NCI-H1105 (cell line): ENCODE data around the gene BBS2.
A peak's percentile ranks its signal among the peaks of the same experiment; 100 is the strongest.

Source experiments
- DNase-seq: peaks from one replicate; lab custom pipeline; 2025; lab: John Stamatoyannopoulos, UW

BBS2 gene, protein sequence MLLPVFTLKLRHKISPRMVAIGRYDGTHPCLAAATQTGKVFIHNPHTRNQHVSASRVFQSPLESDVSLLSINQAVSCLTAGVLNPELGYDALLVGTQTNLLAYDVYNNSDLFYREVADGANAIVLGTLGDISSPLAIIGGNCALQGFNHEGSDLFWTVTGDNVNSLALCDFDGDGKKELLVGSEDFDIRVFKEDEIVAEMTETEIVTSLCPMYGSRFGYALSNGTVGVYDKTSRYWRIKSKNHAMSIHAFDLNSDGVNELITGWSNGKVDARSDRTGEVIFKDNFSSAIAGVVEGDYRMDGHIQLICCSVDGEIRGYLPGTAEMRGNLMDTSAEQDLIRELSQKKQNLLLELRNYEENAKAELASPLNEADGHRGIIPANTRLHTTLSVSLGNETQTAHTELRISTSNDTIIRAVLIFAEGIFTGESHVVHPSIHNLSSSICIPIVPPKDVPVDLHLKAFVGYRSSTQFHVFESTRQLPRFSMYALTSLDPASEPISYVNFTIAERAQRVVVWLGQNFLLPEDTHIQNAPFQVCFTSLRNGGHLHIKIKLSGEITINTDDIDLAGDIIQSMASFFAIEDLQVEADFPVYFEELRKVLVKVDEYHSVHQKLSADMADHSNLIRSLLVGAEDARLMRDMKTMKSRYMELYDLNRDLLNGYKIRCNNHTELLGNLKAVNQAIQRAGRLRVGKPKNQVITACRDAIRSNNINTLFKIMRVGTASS

GRCh38 chr16:56519459-56520250 lies at the start of gene BBS2:
BBS2 (minus strand) TSS chr16:56520024; CDS start chr16:56519862, 162 bp downstream.
- DNase-seq = peak; percentile 91

- DNase-seq = no peak
These were observed 45.1 kb upstream of the BBS2 start, which contains the start of gene MT4 for GRCh38 chr16:56564793-56565477. MT4 (plus strand) TSS chr16:56565073; CDS start chr16:56565129, 56 bp downstream.

DNA sequence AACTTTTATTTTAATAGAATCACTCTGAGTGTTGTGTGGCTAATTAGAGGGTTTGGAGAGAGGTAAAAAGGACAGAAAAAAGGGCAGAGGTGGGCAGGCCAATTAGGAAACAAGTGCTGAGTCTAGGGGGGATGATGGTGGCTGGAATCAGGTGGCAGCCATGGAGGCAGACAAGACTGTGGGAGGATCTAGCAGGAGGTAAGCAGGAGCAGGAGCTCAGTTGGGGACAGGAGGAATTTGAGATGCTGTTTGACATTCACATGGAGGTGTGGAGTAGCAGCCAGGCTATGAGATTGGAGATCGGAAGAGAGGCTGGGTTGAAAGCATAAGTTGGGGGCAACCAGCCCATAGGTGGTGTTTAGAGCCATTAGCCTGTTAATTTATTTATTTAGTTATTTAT lies 41.3 kb upstream of the BBS2 start:
- DNase-seq = no peak

DNA sequence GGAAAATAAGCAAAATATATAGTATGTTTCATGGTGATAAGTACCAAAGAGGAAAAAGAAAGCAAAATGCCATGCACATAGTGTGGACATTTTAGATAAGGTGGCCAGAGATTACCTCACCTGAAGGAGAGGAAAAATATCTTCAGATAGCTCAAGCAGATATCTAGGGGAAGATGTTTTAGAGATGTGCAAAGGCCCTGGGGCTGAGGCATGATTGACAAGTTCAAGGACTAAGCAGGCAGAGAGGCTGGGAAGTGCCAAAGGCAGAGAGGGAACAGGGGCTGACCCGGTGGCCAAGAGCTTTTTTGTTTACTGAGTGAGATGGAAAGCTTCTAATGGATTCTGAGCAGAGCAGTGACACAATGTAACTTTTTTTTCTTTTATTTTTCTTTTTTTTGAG lies 40.6 kb upstream of the BBS2 start:
- DNase-seq = no peak

- DNase-seq = no peak
These were observed 39.3 kb upstream of the BBS2 start for GRCh38 chr16:56559109-56559508.

DNA sequence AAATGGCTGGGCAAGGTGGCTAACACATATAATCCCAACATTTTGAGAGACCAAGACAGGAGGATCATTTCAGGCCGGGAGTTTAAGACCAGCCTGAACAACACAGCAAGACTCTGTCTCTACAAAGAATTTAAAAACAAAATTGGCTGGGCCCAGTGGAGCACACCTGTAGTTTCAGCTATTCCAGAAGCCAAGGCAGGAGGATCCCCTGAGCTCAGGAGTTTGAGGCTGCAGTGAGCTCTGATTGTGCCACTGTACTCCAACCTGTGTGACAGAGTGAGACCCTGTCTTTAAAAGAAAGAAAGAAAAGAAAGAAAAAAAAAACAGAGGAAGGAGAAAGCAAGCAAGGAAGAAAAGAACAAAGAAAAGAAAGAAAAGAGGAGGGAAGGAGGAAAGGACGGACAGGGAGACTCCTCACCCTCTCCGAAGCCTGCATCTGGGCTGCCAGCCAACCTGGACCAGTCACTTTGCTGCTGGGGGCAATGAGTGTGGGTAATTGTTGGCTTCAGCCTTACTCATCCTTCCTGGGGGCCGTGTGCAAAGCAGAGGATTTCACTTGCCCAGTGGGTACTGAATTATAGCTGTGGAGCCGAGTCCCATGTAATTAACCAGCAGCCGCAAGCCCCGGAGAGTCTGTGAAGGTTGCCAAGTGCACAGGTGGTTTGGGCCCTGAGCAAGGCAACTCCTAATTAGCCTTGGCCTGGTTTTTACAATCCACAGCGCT lies 38.4 kb upstream of the BBS2 start:
- peak; percentile 99 for DNase-seq

- no peak for DNase-seq
These were observed 34.6 kb upstream of the BBS2 start for GRCh38 chr16:56554441-56554840.

GRCh38 chr16:56551796-56552738 lies 32.2 kb upstream of the BBS2 start:
- DNase-seq = no peak

- no peak for DNase-seq
These were observed 30.0 kb upstream of the BBS2 start for GRCh38 chr16:56549744-56550385.

GRCh38 chr16:56549161-56549560 lies 29.3 kb upstream of the BBS2 start:
- DNase-seq = no peak

DNA sequence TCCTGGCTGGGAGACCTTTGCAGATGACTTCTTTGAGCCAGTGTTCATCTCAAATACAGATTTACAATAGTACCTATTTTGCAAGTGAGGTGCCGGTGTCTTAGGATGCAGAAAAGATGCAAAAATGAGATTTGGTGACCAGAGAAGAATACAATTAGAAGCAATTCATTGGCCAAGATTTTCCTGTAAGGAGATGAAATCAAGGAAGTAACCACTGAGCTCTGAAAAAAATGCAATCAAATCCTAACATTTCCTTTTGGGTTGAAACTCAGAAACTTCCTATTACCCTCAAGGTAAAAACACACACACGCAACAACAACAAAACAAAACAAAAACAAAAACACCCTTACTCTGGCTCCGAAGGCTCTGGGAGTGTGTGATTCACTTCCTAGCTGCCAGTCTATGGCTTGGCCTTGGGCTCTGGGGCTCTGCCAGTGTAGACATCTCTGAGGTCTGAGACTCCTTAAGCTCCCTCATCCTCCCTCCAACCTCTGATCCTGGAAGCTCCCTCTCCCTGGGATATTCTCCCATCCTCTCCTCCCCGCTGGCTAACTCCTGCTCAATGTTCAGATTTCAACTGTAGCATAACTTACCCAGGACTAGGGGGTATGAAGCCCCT lies 28.2 kb upstream of the BBS2 start:
- DNase-seq = no peak

DNA sequence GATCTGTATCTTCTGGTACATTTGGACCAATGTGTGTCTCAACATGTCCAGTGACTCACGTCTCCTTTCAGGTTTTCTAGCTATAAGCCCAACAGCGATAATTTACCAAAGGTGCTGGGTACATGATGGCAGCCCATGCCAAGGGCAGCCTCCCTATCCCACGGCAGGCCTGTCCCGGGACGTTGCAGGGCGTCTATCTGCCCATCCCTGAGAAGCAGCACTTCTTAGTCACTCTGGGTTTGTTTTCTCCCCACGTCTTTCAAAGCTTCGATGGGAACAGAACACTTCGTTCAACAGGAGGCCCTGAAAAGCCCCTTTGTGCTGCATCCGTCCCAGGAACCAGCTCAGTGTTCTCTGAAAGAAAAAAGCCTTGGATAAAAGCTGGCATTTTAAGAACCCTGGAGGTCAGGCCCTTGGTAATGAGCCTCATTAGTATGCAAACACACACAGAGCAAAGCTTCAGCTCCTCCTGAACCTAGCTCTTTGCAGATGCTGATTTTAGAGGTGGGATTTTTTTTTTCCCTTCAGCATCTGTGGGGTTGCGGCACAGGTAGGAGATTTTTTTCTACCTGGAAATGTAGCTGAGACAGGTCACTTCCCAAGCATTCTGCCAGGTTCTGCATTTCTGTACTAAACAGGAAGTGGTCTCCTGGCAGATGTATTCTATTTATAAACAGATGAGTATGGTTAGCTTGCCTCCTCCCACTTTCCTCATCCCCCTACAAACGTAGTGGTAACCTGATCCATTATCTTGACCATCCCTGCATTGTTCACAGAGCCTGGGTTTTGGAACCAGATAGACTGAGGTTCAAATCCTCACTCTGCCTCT lies 27.5 kb upstream of the BBS2 start:
- DNase-seq = peak; percentile 9

GRCh38 chr16:56542039-56542438 lies 22.2 kb upstream of the BBS2 start:
- no peak for DNase-seq

GRCh38 chr16:56539656-56540055 lies 19.8 kb upstream of the BBS2 start:
- DNase-seq = no peak

- DNase-seq = no peak
These were observed 18.5 kb upstream of the BBS2 start for GRCh38 chr16:56538331-56538730.

DNA sequence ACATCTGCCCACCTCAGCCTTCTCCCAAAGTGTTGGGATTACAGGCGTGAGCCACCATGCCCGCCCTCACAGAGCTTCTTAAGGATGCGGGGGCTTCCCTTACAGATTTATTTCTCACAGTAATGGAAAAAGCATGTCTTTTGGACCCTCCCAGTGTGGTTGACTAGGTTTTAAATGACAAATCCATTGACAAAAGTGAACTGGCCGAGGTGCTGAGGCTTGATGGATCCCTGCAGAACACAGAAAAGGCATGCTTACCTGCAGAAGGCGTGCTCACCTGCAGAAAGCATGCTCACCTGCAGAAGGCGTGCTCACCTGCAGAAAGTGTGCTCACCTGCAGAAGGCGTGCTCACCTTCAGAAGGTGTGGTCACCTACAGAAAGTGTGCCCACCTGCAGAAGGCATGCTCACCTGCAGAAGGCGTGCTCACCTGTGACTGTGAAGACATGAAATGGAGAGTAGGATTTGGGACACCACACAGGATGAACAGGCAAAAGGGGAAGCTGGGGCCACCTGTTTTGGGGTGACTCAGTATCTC lies 15.1 kb upstream of the BBS2 start:
- DNase-seq = no peak

DNA sequence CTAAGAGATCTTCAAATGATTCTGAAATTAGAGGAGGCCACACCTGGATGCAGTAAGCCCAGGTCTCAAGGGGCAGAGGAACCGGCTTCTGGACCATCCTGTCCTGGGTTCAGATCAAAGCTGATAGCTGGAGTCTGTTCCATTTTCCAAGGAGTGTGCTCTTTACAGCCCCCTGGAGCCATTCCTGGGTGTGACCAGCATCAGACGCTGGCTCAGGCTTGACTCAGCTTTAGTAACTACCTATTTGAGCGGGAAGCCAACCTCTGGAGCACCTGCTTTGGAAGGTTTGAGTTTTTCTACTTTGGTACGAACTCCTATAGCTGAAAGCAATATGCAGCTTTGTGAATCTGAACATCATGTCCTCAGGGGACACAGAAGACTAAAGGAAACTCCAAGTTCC lies 12.9 kb upstream of the BBS2 start:
- DNase-seq = no peak

DNA sequence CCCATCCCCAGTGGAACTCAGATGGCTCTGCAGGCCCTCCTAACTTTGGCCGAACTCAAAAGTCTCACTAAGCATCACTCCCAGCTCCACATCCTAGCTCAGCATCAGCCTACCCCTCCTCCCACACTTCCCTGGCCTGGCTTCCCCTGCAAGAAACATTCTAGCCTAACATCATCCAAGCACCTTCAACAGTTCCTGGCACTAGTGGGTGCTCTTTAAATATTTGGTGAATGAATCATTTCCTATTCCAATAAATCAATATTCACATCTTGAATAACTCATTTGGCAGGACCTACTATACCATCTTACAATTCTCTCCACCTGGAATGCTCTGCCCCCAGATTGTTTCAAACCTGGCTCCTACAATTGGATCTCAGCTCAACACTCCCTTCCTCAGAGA lies 11.0 kb upstream of the BBS2 start:
- DNase-seq = no peak
